HCT116 (cell line): ENCODE results near the gene EIF2AK3. TPM values are rescaled to one million over a fixed set of nuclear protein-coding genes. Genes with fewer than 3 reads are reported as not detected.

Source experiments
- ATAC-seq: fragments of 200-7000 bp; cut with Tn5 transposase; 2 replicates; pipeline ENCODE4 v1.9.1; 2020; ENCODE audit warnings: mild to moderate bottlenecking, moderate library complexity
- BruUV-seq: library from RNA; stranded (reverse); fragments of 400-500 nt; replicated peaks from 2 replicates; lab custom pipeline; 2021; lab: Mats Ljungman, UMichigan
- CTCF ChIA-PET: fragments of 300-600 bp; sonication (Branson Sonifier 250); formaldehyde crosslinking; loops from one replicate; lab custom pipeline; 2021; ENCODE audit warnings: antibody characterized with exemption; lab: Charles Lee
- POLR2A ChIA-PET: fragments of 300-600, 350-600 bp; sonication (Branson Sonifier 250); formaldehyde crosslinking; loops from one replicate; lab custom pipeline; 2021; ENCODE audit warnings: antibody characterized with exemption; lab: Charles Lee
- RAD21 ChIA-PET, 2 experiments: fragments of 300-600 bp; sonication (Branson Sonifier 250); formaldehyde crosslinking; loops; one replicate each; lab custom pipeline; 2023; ENCODE audit warnings: low total read pairs in 2 of 2; ENCODE audit not compliant: uncharacterized antibody in 2 of 2, unreplicated experiment in 2 of 2, low non-redundant PET in 1 of 2; lab: Charles Lee
- DNase-seq: peaks from one replicate; pipeline ENCODE4 v3.0.0-alpha.2; 2010; ENCODE audit warnings: low read depth, low spot score
- H2AFZ ChIP-seq: fragments of 200-600 bp; shearing (Covaris generic), sonication (generic); 2 replicates; pipeline ENCODE4 v1.6.1; 2017; ENCODE audit warnings: low read depth, mixed run types, mixed read lengths, antibody characterized with exemption, low read length; ENCODE audit not compliant: poor library complexity, severe bottlenecking
- H3K27ac ChIP-seq: 2 replicates; pipeline ENCODE4 v1.5.1; 2012; ENCODE audit warnings: low read depth, low read length
- H3K27me3 ChIP-seq: fragments of 200-600 bp; sonication (generic); 2 replicates; pipeline ENCODE4 v1.6.1; 2016; ENCODE audit warnings: mixed run types, low read length, mixed read lengths; ENCODE audit not compliant: insufficient read depth
- H3K36me3 ChIP-seq, 2 experiments: fragments of 200-500 bp in 1 of 2; fragments of 200-600 bp in 1 of 2; sonication (Bioruptor generic) in 1 of 2; sonication (generic) in 1 of 2; 2 replicates each; pipeline versions ENCODE4 v1.5.1 to v1.6.1; 2014 to 2016; ENCODE audit warnings: low read length in 2 of 2, inconsistent platforms in 1 of 2, mixed read lengths in 1 of 2, mixed run types in 1 of 2; ENCODE audit not compliant: insufficient read depth in 2 of 2, control insufficient read depth in 1 of 2
- H3K4me1 ChIP-seq, 2 experiments: fragments of 200-600 bp in 1 of 2; sonication (generic) in 1 of 2; 2 replicates each; pipeline versions ENCODE4 v1.5.1 to v1.6.1; 2012 to 2017; ENCODE audit warnings: low read length in 2 of 2, inconsistent platforms in 1 of 2, mild to moderate bottlenecking in 1 of 2, mixed read lengths in 1 of 2, mixed run types in 1 of 2, moderate library complexity in 1 of 2; ENCODE audit not compliant: insufficient read depth in 2 of 2, control insufficient read depth in 1 of 2
- H3K4me2 ChIP-seq: fragments of 200-600 bp; sonication (generic); 2 replicates; pipeline ENCODE4 v1.6.1; 2017; ENCODE audit warnings: mixed run types, low read length, mixed read lengths
- H3K4me3 ChIP-seq, 2 experiments: fragments of 200-600 bp in 1 of 2; sonication (generic) in 1 of 2; replicated peaks in 1 of 2; 2 replicates each; pipeline ENCODE4 v1.5.1; 2011 to 2016; ENCODE audit warnings: low read length in 2 of 2, control low read depth in 1 of 2, low read depth in 1 of 2, mild to moderate bottlenecking in 1 of 2, mixed read lengths in 1 of 2, mixed run types in 1 of 2
- H3K79me2 ChIP-seq: fragments of 200-600 bp; sonication (generic); 2 replicates; pipeline ENCODE4 v1.6.1; 2017; ENCODE audit warnings: mild to moderate bottlenecking, mixed run types, low read length, moderate library complexity, mixed read lengths; ENCODE audit not compliant: insufficient read depth
- H3K9ac ChIP-seq: fragments of 200-600 bp; sonication (generic); 2 replicates; pipeline ENCODE4 v1.6.1; 2016; ENCODE audit warnings: low read length, mixed read lengths
- H3K9me2 ChIP-seq: fragments of 200-600 bp; sonication (generic), shearing (Covaris generic); 2 replicates; pipeline ENCODE4 v1.6.1; 2017; ENCODE audit warnings: mixed run types, mild to moderate bottlenecking, moderate library complexity; ENCODE audit not compliant: insufficient read depth
- H3K9me3 ChIP-seq, 2 experiments: fragments of 200-500 bp in 1 of 2; fragments of 200-600 bp in 1 of 2; sonication (Bioruptor generic) in 1 of 2; sonication (generic) in 1 of 2; 2 replicates each; pipeline ENCODE4 v1.6.1; 2014 to 2017; ENCODE audit warnings: low read length in 2 of 2, mixed read lengths in 2 of 2, inconsistent platforms in 1 of 2, low read depth in 1 of 2, mild to moderate bottlenecking in 1 of 2, mixed run types in 1 of 2, moderate library complexity in 1 of 2; ENCODE audit not compliant: control insufficient read depth in 1 of 2, insufficient read depth in 1 of 2
- H4K20me1 ChIP-seq: fragments of 200-600 bp; sonication (generic), shearing (Covaris generic); 2 replicates; pipeline ENCODE4 v1.6.1; 2017; ENCODE audit warnings: mixed run types, mild to moderate bottlenecking, moderate library complexity; ENCODE audit not compliant: insufficient read depth
- CBX3 ChIP-seq: IDR thresholded peaks from 2 replicates; pipeline ENCODE4 v1.6.1; 2012; ENCODE audit warnings: low read depth
- CEBPB ChIP-seq: IDR thresholded peaks from 2 replicates; pipeline ENCODE4 v1.6.1; 2012; ENCODE audit warnings: low read depth
- EGR1 ChIP-seq: IDR thresholded peaks from 2 replicates; pipeline ENCODE4 v1.6.1; 2012; ENCODE audit warnings: low read depth
- ELF1 ChIP-seq: IDR thresholded peaks from 2 replicates; pipeline ENCODE4 v1.6.1; 2012; ENCODE audit warnings: low read depth, borderline replicate concordance
- SIN3A ChIP-seq: IDR thresholded peaks from 2 replicates; pipeline ENCODE4 v1.6.1; 2012; ENCODE audit warnings: low read depth
- TCF7L2 ChIP-seq: IDR thresholded peaks from 2 replicates; pipeline ENCODE4 v1.7.0; 2011; ENCODE audit warnings: borderline replicate concordance, inconsistent platforms; ENCODE audit not compliant: insufficient read depth, insufficient read length; ENCODE audit errors: extremely low read depth
- YY1 ChIP-seq: IDR thresholded peaks from 2 replicates; pipeline ENCODE4 v1.6.1; 2011; ENCODE audit warnings: low read length, low read depth, moderate library complexity, mild to moderate bottlenecking; ENCODE audit not compliant: insufficient replicate concordance; ENCODE audit errors: extremely low read depth
- ZNF274 ChIP-seq: fragments of 200-500 bp; sonication (Bioruptor generic); IDR thresholded peaks from 2 replicates; pipeline ENCODE4 v1.6.1; 2014; ENCODE audit warnings: mild to moderate bottlenecking, low read depth, low read length, inconsistent platforms
- intact Hi-C: fragments of 100-400 bp; cut with micrococcal nuclease; formaldehyde crosslinking; loops from 2 replicates; pipeline ENCODE4 v1.10.0; 2022
- total RNA-seq: library from RNA; stranded (reverse); gene quantifications from one replicate; pipeline ENCODE4 v1.2.1, GENCODE V29; 2021; ENCODE audit not compliant: unreplicated experiment
- TF ChIP-seq, protein P1 (sequence below): IDR thresholded peaks from 2 replicates; pipeline ENCODE4 v1.6.1; 2012; ENCODE audit warnings: low read depth
- TF ChIP-seq, protein P2 (sequence below): IDR thresholded peaks from 2 replicates; pipeline ENCODE4 v1.6.1; 2011; ENCODE audit warnings: mild to moderate bottlenecking, low read length, moderate library complexity; ENCODE audit not compliant: insufficient replicate concordance; ENCODE audit errors: extremely low read depth
- TF ChIP-seq, protein P3 (sequence below): IDR thresholded peaks from 2 replicates; pipeline ENCODE4 v1.6.1; 2012
- TF ChIP-seq, protein P4 (sequence below), 3 experiments: fragments of 200-600 bp in 1 of 3; sonication (generic) in 1 of 3; IDR thresholded peaks in 2 of 3; conservative IDR thresholded peaks in 1 of 3; 2 replicates each; pipeline ENCODE4 v1.5.1; 2012 to 2017; ENCODE audit warnings: low read depth in 2 of 3, low read length in 2 of 3, antibody characterized with exemption in 1 of 3, borderline replicate concordance in 1 of 3, control low read depth in 1 of 3, mild to moderate bottlenecking in 1 of 3, mixed read lengths in 1 of 3, mixed run types in 1 of 3, moderate library complexity in 1 of 3; ENCODE audit not compliant: insufficient read depth in 1 of 3

The EIF2AK3 gene
- total RNA-seq, 1 experiment from 2014 or later: 8.9 TPM

DNA sequence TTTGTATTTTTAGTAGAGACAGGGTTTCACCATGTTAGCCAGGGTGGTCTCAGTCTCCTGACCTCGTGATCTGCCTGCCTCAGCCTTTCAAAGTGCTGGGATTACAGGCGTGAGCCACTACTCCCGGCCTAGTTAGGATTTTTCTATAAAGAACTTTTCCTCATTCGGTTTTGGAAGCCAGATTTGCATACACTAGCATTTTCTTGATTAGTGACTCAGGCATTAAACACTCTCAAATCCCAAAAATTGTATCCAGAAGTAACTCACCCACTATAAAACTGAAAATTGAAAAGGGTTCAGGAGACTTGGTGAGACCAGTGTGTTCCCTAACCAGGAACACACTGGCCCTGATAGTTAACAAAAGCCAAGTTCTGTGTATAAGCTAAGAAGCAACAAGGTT, 25.2 kb downstream of the EIF2AK3 start:
- Histone ChIP-seq H2AFZ (no peak overlapping the region), H3K9ac (no peak overlapping the region), H3K36me3 (no peaks in the 10 kb centered on the region), H3K27me3 (no peaks in the 10 kb centered on the region), H3K27ac (no peak overlapping the region), H3K4me1 (peaks cover 20 to 37% of the 10 kb centered on the region in 2 experiments), H3K9me3 (no peaks in the 10 kb centered on the region), H3K79me2 (no peaks in the 10 kb centered on the region), H3K9me2 (no peaks in the 10 kb centered on the region), H3K4me2 (no peak overlapping the region), H4K20me1 (0 out of 2 replicates have a peak, but pooled peaks cover 3% of the 10 kb centered on the region), H3K4me3 (no peak overlapping the region)
- no TSS peak for BruUV-seq
- TF ChIP-seq, protein P1, sequence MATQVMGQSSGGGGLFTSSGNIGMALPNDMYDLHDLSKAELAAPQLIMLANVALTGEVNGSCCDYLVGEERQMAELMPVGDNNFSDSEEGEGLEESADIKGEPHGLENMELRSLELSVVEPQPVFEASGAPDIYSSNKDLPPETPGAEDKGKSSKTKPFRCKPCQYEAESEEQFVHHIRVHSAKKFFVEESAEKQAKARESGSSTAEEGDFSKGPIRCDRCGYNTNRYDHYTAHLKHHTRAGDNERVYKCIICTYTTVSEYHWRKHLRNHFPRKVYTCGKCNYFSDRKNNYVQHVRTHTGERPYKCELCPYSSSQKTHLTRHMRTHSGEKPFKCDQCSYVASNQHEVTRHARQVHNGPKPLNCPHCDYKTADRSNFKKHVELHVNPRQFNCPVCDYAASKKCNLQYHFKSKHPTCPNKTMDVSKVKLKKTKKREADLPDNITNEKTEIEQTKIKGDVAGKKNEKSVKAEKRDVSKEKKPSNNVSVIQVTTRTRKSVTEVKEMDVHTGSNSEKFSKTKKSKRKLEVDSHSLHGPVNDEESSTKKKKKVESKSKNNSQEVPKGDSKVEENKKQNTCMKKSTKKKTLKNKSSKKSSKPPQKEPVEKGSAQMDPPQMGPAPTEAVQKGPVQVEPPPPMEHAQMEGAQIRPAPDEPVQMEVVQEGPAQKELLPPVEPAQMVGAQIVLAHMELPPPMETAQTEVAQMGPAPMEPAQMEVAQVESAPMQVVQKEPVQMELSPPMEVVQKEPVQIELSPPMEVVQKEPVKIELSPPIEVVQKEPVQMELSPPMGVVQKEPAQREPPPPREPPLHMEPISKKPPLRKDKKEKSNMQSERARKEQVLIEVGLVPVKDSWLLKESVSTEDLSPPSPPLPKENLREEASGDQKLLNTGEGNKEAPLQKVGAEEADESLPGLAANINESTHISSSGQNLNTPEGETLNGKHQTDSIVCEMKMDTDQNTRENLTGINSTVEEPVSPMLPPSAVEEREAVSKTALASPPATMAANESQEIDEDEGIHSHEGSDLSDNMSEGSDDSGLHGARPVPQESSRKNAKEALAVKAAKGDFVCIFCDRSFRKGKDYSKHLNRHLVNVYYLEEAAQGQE: no peak
- TF ChIP-seq CEBPB (no peak), ZNF274 (no peak), CBX3 (no peak), TCF7L2 (no peak), ELF1 (no peak), SIN3A (no peak), EGR1 (no peak), YY1 (no peak)
- TF ChIP-seq, protein P2, sequence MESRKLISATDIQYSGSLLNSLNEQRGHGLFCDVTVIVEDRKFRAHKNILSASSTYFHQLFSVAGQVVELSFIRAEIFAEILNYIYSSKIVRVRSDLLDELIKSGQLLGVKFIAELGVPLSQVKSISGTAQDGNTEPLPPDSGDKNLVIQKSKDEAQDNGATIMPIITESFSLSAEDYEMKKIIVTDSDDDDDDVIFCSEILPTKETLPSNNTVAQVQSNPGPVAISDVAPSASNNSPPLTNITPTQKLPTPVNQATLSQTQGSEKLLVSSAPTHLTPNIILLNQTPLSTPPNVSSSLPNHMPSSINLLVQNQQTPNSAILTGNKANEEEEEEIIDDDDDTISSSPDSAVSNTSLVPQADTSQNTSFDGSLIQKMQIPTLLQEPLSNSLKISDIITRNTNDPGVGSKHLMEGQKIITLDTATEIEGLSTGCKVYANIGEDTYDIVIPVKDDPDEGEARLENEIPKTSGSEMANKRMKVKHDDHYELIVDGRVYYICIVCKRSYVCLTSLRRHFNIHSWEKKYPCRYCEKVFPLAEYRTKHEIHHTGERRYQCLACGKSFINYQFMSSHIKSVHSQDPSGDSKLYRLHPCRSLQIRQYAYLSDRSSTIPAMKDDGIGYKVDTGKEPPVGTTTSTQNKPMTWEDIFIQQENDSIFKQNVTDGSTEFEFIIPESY: no peak
- TF ChIP-seq, protein P3, sequence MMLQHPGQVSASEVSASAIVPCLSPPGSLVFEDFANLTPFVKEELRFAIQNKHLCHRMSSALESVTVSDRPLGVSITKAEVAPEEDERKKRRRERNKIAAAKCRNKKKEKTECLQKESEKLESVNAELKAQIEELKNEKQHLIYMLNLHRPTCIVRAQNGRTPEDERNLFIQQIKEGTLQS: no peak
- TF ChIP-seq, protein P4, sequence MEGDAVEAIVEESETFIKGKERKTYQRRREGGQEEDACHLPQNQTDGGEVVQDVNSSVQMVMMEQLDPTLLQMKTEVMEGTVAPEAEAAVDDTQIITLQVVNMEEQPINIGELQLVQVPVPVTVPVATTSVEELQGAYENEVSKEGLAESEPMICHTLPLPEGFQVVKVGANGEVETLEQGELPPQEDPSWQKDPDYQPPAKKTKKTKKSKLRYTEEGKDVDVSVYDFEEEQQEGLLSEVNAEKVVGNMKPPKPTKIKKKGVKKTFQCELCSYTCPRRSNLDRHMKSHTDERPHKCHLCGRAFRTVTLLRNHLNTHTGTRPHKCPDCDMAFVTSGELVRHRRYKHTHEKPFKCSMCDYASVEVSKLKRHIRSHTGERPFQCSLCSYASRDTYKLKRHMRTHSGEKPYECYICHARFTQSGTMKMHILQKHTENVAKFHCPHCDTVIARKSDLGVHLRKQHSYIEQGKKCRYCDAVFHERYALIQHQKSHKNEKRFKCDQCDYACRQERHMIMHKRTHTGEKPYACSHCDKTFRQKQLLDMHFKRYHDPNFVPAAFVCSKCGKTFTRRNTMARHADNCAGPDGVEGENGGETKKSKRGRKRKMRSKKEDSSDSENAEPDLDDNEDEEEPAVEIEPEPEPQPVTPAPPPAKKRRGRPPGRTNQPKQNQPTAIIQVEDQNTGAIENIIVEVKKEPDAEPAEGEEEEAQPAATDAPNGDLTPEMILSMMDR (IDR thresholded peaks at IDR 0.05 in 2 of 3, conservative IDR thresholded peaks at IDR 0.05 in 1 of 3; ENCODE audit: borderline replicate concordance in 1 of 3, insufficient read depth in 1 of 3, low read depth in 2 of 3, low read length in 2 of 3): no peak
- POLR2A ChIA-PET: no interaction called here
- intact Hi-C loops: no loop called here
- CTCF ChIA-PET: no interaction called here
- ATAC-seq: no peak
- RAD21 ChIA-PET: no interaction called here
- DNase-seq: no peak
